ENCODE measurements around the gene PIBF1.

DNA sequence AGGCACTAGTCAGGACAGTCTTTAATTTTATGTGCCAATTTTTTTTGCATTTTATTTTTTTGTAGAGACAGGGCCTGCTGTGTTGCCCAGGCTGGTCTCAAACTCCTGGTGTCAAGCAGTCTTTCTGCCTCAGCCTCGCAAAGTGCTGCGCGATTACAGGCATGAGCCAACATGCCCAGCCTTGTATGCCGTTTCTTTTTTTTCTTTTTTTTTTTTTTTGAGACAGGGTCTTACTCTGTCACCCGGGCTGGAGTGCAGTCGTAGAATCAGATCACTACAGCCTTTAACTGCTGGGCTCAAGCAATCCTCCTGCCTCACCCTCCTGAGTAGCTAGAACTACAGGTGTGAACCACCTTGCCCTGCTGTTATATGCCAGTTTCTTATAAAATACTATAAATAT, 27.8 kb upstream of the PIBF1 start:
- TF ChIP-seq CTCF (conservative IDR thresholded peaks at IDR 0.05; ENCODE audit: low read depth, low read length) = no peak
- no peak for TF ChIP-seq EZH2 (IDR thresholded peaks at IDR 0.05; ENCODE audit: borderline replicate concordance, low read depth, low read length, poor library complexity, severe bottlenecking)

Measured in A673 (cell line).